HCT116 (cell line): Measurements from ENCODE around the gene DKK1. TPM values are rescaled to one million over a fixed set of nuclear protein-coding genes. Genes with fewer than 3 reads are reported as not detected.

Experiments used
- ATAC-seq: fragments of 200-7000 bp; cut with Tn5 transposase; 2 replicates; pipeline ENCODE4 v1.9.1; 2020; ENCODE audit warnings: mild to moderate bottlenecking, moderate library complexity
- BruUV-seq: library from RNA; stranded (reverse); fragments of 400-500 nt; replicated peaks from 2 replicates; lab custom pipeline; 2021; lab: Mats Ljungman, UMichigan
- CTCF ChIA-PET: fragments of 300-600 bp; sonication (Branson Sonifier 250); formaldehyde crosslinking; loops from one replicate; lab custom pipeline; 2021; ENCODE audit warnings: antibody characterized with exemption; lab: Charles Lee
- POLR2A ChIA-PET: fragments of 300-600, 350-600 bp; sonication (Branson Sonifier 250); formaldehyde crosslinking; loops from one replicate; lab custom pipeline; 2021; ENCODE audit warnings: antibody characterized with exemption; lab: Charles Lee
- RAD21 ChIA-PET, 2 experiments: fragments of 300-600 bp; sonication (Branson Sonifier 250); formaldehyde crosslinking; loops; one replicate each; lab custom pipeline; 2023; ENCODE audit warnings: low total read pairs in 2 of 2; ENCODE audit not compliant: uncharacterized antibody in 2 of 2, unreplicated experiment in 2 of 2, low non-redundant PET in 1 of 2; lab: Charles Lee
- DNase-seq: peaks from one replicate; pipeline ENCODE4 v3.0.0-alpha.2; 2010; ENCODE audit warnings: low read depth, low spot score
- H2AFZ ChIP-seq: fragments of 200-600 bp; shearing (Covaris generic), sonication (generic); 2 replicates; pipeline ENCODE4 v1.6.1; 2017; ENCODE audit warnings: low read depth, mixed run types, mixed read lengths, antibody characterized with exemption, low read length; ENCODE audit not compliant: poor library complexity, severe bottlenecking
- H3K27ac ChIP-seq: 2 replicates; pipeline ENCODE4 v1.5.1; 2012; ENCODE audit warnings: low read depth, low read length
- H3K27me3 ChIP-seq: fragments of 200-600 bp; sonication (generic); 2 replicates; pipeline ENCODE4 v1.6.1; 2016; ENCODE audit warnings: mixed run types, low read length, mixed read lengths; ENCODE audit not compliant: insufficient read depth
- H3K36me3 ChIP-seq, 2 experiments: fragments of 200-500 bp in 1 of 2; fragments of 200-600 bp in 1 of 2; sonication (Bioruptor generic) in 1 of 2; sonication (generic) in 1 of 2; 2 replicates each; pipeline versions ENCODE4 v1.5.1 to v1.6.1; 2014 to 2016; ENCODE audit warnings: low read length in 2 of 2, inconsistent platforms in 1 of 2, mixed read lengths in 1 of 2, mixed run types in 1 of 2; ENCODE audit not compliant: insufficient read depth in 2 of 2, control insufficient read depth in 1 of 2
- H3K4me1 ChIP-seq, 2 experiments: fragments of 200-600 bp in 1 of 2; sonication (generic) in 1 of 2; 2 replicates each; pipeline versions ENCODE4 v1.5.1 to v1.6.1; 2012 to 2017; ENCODE audit warnings: low read length in 2 of 2, inconsistent platforms in 1 of 2, mild to moderate bottlenecking in 1 of 2, mixed read lengths in 1 of 2, mixed run types in 1 of 2, moderate library complexity in 1 of 2; ENCODE audit not compliant: insufficient read depth in 2 of 2, control insufficient read depth in 1 of 2
- H3K4me2 ChIP-seq: fragments of 200-600 bp; sonication (generic); 2 replicates; pipeline ENCODE4 v1.6.1; 2017; ENCODE audit warnings: mixed run types, low read length, mixed read lengths
- H3K4me3 ChIP-seq, 2 experiments: fragments of 200-600 bp in 1 of 2; sonication (generic) in 1 of 2; replicated peaks in 1 of 2; 2 replicates each; pipeline ENCODE4 v1.5.1; 2011 to 2016; ENCODE audit warnings: low read length in 2 of 2, control low read depth in 1 of 2, low read depth in 1 of 2, mild to moderate bottlenecking in 1 of 2, mixed read lengths in 1 of 2, mixed run types in 1 of 2
- H3K79me2 ChIP-seq: fragments of 200-600 bp; sonication (generic); 2 replicates; pipeline ENCODE4 v1.6.1; 2017; ENCODE audit warnings: mild to moderate bottlenecking, mixed run types, low read length, moderate library complexity, mixed read lengths; ENCODE audit not compliant: insufficient read depth
- H3K9ac ChIP-seq: fragments of 200-600 bp; sonication (generic); 2 replicates; pipeline ENCODE4 v1.6.1; 2016; ENCODE audit warnings: low read length, mixed read lengths
- H3K9me2 ChIP-seq: fragments of 200-600 bp; sonication (generic), shearing (Covaris generic); 2 replicates; pipeline ENCODE4 v1.6.1; 2017; ENCODE audit warnings: mixed run types, mild to moderate bottlenecking, moderate library complexity; ENCODE audit not compliant: insufficient read depth
- H3K9me3 ChIP-seq, 2 experiments: fragments of 200-500 bp in 1 of 2; fragments of 200-600 bp in 1 of 2; sonication (Bioruptor generic) in 1 of 2; sonication (generic) in 1 of 2; 2 replicates each; pipeline ENCODE4 v1.6.1; 2014 to 2017; ENCODE audit warnings: low read length in 2 of 2, mixed read lengths in 2 of 2, inconsistent platforms in 1 of 2, low read depth in 1 of 2, mild to moderate bottlenecking in 1 of 2, mixed run types in 1 of 2, moderate library complexity in 1 of 2; ENCODE audit not compliant: control insufficient read depth in 1 of 2, insufficient read depth in 1 of 2
- H4K20me1 ChIP-seq: fragments of 200-600 bp; sonication (generic), shearing (Covaris generic); 2 replicates; pipeline ENCODE4 v1.6.1; 2017; ENCODE audit warnings: mixed run types, mild to moderate bottlenecking, moderate library complexity; ENCODE audit not compliant: insufficient read depth
- ATF3 ChIP-seq: IDR thresholded peaks from 2 replicates; pipeline ENCODE4 v1.6.1; 2012
- CBX3 ChIP-seq: IDR thresholded peaks from 2 replicates; pipeline ENCODE4 v1.6.1; 2012; ENCODE audit warnings: low read depth
- CEBPB ChIP-seq: IDR thresholded peaks from 2 replicates; pipeline ENCODE4 v1.6.1; 2012; ENCODE audit warnings: low read depth
- CTCF ChIP-seq, 3 experiments: fragments of 200-600 bp in 1 of 3; sonication (generic) in 1 of 3; IDR thresholded peaks in 2 of 3; conservative IDR thresholded peaks in 1 of 3; 2 replicates each; pipeline ENCODE4 v1.5.1; 2012 to 2017; ENCODE audit warnings: low read depth in 2 of 3, low read length in 2 of 3, antibody characterized with exemption in 1 of 3, borderline replicate concordance in 1 of 3, control low read depth in 1 of 3, mild to moderate bottlenecking in 1 of 3, mixed read lengths in 1 of 3, mixed run types in 1 of 3, moderate library complexity in 1 of 3; ENCODE audit not compliant: insufficient read depth in 1 of 3
- EGR1 ChIP-seq: IDR thresholded peaks from 2 replicates; pipeline ENCODE4 v1.6.1; 2012; ENCODE audit warnings: low read depth
- ELF1 ChIP-seq: IDR thresholded peaks from 2 replicates; pipeline ENCODE4 v1.6.1; 2012; ENCODE audit warnings: low read depth, borderline replicate concordance
- EZH2 ChIP-seq: fragments of 200-600 bp; sonication (generic); IDR thresholded peaks from 2 replicates; pipeline ENCODE4 v1.6.1; 2017; ENCODE audit warnings: antibody characterized with exemption, mixed run types
- EZH2phosphoT487 ChIP-seq: fragments of 200-600 bp; IDR thresholded peaks from 2 replicates; pipeline ENCODE4 v1.6.1; 2018; ENCODE audit warnings: antibody characterized with exemption, borderline replicate concordance
- JUND ChIP-seq: IDR thresholded peaks from 2 replicates; pipeline ENCODE4 v1.6.1; 2012
- POLR2A ChIP-seq: IDR thresholded peaks from 2 replicates; pipeline ENCODE4 v1.7.0; 2011; ENCODE audit warnings: borderline replicate concordance; ENCODE audit not compliant: insufficient read depth, insufficient read length; ENCODE audit errors: extremely low read depth
- POLR2AphosphoS5 ChIP-seq: IDR thresholded peaks from 2 replicates; pipeline ENCODE4 v1.6.1; 2011; ENCODE audit warnings: mild to moderate bottlenecking, low read depth, low read length, moderate library complexity
- REST ChIP-seq: IDR thresholded peaks from 2 replicates; pipeline ENCODE4 v1.6.1; 2012; ENCODE audit warnings: low read depth
- SIN3A ChIP-seq: IDR thresholded peaks from 2 replicates; pipeline ENCODE4 v1.6.1; 2012; ENCODE audit warnings: low read depth
- SRF ChIP-seq: IDR thresholded peaks from 2 replicates; pipeline ENCODE4 v1.6.1; 2012; ENCODE audit warnings: low read depth
- TCF7L2 ChIP-seq: IDR thresholded peaks from 2 replicates; pipeline ENCODE4 v1.7.0; 2011; ENCODE audit warnings: borderline replicate concordance, inconsistent platforms; ENCODE audit not compliant: insufficient read depth, insufficient read length; ENCODE audit errors: extremely low read depth
- YY1 ChIP-seq: IDR thresholded peaks from 2 replicates; pipeline ENCODE4 v1.6.1; 2011; ENCODE audit warnings: low read length, low read depth, moderate library complexity, mild to moderate bottlenecking; ENCODE audit not compliant: insufficient replicate concordance; ENCODE audit errors: extremely low read depth
- ZBTB33 ChIP-seq: IDR thresholded peaks from 2 replicates; pipeline ENCODE4 v1.6.1; 2011; ENCODE audit warnings: mild to moderate bottlenecking, low read length, moderate library complexity; ENCODE audit not compliant: insufficient replicate concordance; ENCODE audit errors: extremely low read depth
- ZFX ChIP-seq: fragments of 450-650 bp; IDR thresholded peaks from 2 replicates; pipeline ENCODE4 v1.6.1; 2017
- ZNF274 ChIP-seq: fragments of 200-500 bp; sonication (Bioruptor generic); IDR thresholded peaks from 2 replicates; pipeline ENCODE4 v1.6.1; 2014; ENCODE audit warnings: mild to moderate bottlenecking, low read depth, low read length, inconsistent platforms
- intact Hi-C: fragments of 100-400 bp; cut with micrococcal nuclease; formaldehyde crosslinking; loops from 2 replicates; pipeline ENCODE4 v1.10.0; 2022
- total RNA-seq: library from RNA; stranded (reverse); gene quantifications from one replicate; pipeline ENCODE4 v1.2.1, GENCODE V29; 2021; ENCODE audit not compliant: unreplicated experiment
- TF ChIP-seq, protein P1 (sequence below): IDR thresholded peaks from 2 replicates; pipeline ENCODE4 v1.6.1; 2012

DKK1 gene
- total RNA-seq, 1 experiment from 2014 or later = 315 TPM

DNA sequence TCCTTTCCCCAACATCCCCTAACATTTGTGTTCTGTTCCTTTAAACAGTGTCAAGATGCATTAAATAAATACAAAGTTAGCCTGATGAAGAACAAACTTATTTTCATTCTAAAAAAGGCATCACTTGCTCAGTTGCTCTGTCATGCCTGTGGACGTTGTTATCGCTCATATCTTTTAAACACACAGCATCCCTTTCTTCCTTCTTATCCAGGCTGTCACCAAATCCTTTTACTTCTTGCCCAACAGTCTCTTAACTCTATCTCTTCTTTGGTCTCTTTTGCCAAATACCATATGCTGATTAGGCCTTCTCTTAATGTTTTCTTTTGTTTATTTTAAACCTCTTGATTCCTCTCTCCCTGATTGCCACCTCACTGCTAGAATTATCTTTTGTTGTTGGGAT is 43.9 kb downstream of the DKK1 start:
- no peaks in the 10 kb centered on the region for H3K4me1 ChIP-seq
- no peak overlapping the region for H3K4me3 ChIP-seq
- no peaks in the 10 kb centered on the region for H3K79me2 ChIP-seq
- DNase-seq = no peak
- no peak for TF ChIP-seq SIN3A
- TF ChIP-seq ATF3 = no peak
- TF ChIP-seq POLR2AphosphoS5 = no peak
- no peak for TF ChIP-seq ZNF274
- TF ChIP-seq ELF1 = no peak
- no peak for TF ChIP-seq SRF
- no peak for TF ChIP-seq YY1
- no peak for TF ChIP-seq CBX3
- TF ChIP-seq EZH2phosphoT487 = no peak
- TF ChIP-seq JUND = no peak
- no peak for TF ChIP-seq EGR1
- TF ChIP-seq ZBTB33 = no peak
- no peak for TF ChIP-seq REST
- TF ChIP-seq, protein P1, sequence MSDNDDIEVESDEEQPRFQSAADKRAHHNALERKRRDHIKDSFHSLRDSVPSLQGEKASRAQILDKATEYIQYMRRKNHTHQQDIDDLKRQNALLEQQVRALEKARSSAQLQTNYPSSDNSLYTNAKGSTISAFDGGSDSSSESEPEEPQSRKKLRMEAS = no peak
- no peak for TF ChIP-seq POLR2A
- TF ChIP-seq CTCF (IDR thresholded peaks at IDR 0.05 in 2 of 3, conservative IDR thresholded peaks at IDR 0.05 in 1 of 3; ENCODE audit: borderline replicate concordance in 1 of 3, insufficient read depth in 1 of 3, low read depth in 2 of 3, low read length in 2 of 3) = no peak
- TF ChIP-seq CEBPB = no peak
- no peak for TF ChIP-seq TCF7L2
- TF ChIP-seq ZFX = no peak
- TF ChIP-seq EZH2 = no peak
- no TSS peak for BruUV-seq
- CTCF ChIA-PET = no interaction called here
- no peak overlapping the region for H3K9ac ChIP-seq
- H4K20me1 ChIP-seq = no peaks in the 10 kb centered on the region
- H3K27ac ChIP-seq = no peak overlapping the region
- intact Hi-C loops = no loop called here
- ATAC-seq = no peak
- H3K9me3 ChIP-seq = no peaks in the 10 kb centered on the region
- H3K36me3 ChIP-seq = no peaks in the 10 kb centered on the region
- H3K4me2 ChIP-seq = no peak overlapping the region
- H2AFZ ChIP-seq = peak overlapping the region; percentile 85
- no peaks in the 10 kb centered on the region; the same call in 1 of the 2 replicates for H3K9me2 ChIP-seq
- no peaks in the 10 kb centered on the region for H3K27me3 ChIP-seq
- POLR2A ChIA-PET = no interaction called here
- RAD21 ChIA-PET = no interaction called here
